ENCODE measurements around the gene MSH2.
"Not testable (repeated sequence)": the region's sequence is repeated elsewhere in the genome, so short reads cannot be mapped to it uniquely, and the experiment has no call there.

GRCh38 chr2:47361505-47362229 lies 41.3 kb upstream of the MSH2 start:
- TF ChIP-seq EZH2 (IDR thresholded peaks at IDR 0.05; ENCODE audit: insufficient read depth, poor library complexity, severe bottlenecking); EZH2phosphoT487 (IDR thresholded peaks at IDR 0.05; ENCODE audit: insufficient read depth, low read depth): not testable (repeated sequence)

Measured in GM23248 (cell line).